ENCODE measurements around the gene IFIT1. TPM values are rescaled to one million over a fixed set of nuclear protein-coding genes. Genes with fewer than 3 reads are reported as not detected.
A peak's percentile ranks its signal among the peaks of the same experiment; 100 is the strongest.

Gene IFIT1
- total and polyA plus RNA-seq, 8 donors = 0.29 to 12.1 (median 4.3) TPM

GRCh38 chr10:89355394-89355931 lies 37.0 kb upstream of the IFIT1 start:
- TF ChIP-seq POLR2AphosphoS5 (IDR thresholded peaks at IDR 0.05) = no peak
- TF ChIP-seq EP300 (IDR thresholded peaks at IDR 0.05) = no peak
- TF ChIP-seq POLR2A (IDR thresholded peaks at IDR 0.05) = no peak
- no peaks in the 10 kb centered on the region for H3K36me3 ChIP-seq
- H3K27ac ChIP-seq = no peak overlapping the region
- WGBS, 5 donors = 89 to 98% (median 95%) methylated on average over 2 of the region's 2 CpGs
- H3K4me1 ChIP-seq = peaks cover 3 to 26% (median 20%) of the 10 kb centered on the region in 4 donors
- peak in 1 of 2 donors; percentile 37 for DNase-seq
- no peaks in the 10 kb centered on the region for H3K27me3 ChIP-seq
- intact Hi-C loops (cut with DNase I; ENCODE audit: low total_unique reads) = no loop called here
- H3K9me3 ChIP-seq = no peaks in the 10 kb centered on the region
- no peak overlapping the region for H3K4me3 ChIP-seq

DNA sequence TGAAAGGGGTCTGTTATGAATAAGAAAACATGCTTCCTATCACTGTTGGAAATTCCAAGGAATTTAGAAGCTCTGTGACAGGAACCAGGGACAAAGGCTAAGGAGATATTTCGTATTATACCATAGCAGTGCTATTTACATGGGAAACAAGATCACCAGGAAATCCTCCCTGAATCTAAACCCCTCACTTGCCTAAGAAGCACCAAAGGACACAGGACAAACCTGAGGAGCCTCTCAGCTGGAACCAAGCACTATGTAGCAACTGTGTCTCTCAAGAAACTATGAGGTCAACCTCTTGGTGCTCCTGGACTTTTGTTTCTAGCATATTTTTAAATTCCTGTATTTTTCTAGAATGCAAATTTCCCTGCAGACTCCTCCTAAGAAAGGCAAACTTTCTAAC lies 35.3 kb upstream of the IFIT1 start:
- Histone ChIP-seq H3K4me3 (no peak overlapping the region), H3K36me3 (no peaks in the 10 kb centered on the region), H3K27me3 (no peaks in the 10 kb centered on the region), H3K4me1 (peaks cover 0 to 10% (median 4%) of the 10 kb centered on the region in 4 donors), H3K9me3 (no peaks in the 10 kb centered on the region), H3K27ac (no peak overlapping the region)
- WGBS, 5 donors = 44 to 78% (median 65%) methylated on average over 1 of the region's 1 CpG
- no peak for TF ChIP-seq POLR2A (IDR thresholded peaks at IDR 0.05)
- no peak for TF ChIP-seq EP300 (IDR thresholded peaks at IDR 0.05)
- TF ChIP-seq CTCF (IDR thresholded peaks at IDR 0.05) = no peak
- TF ChIP-seq POLR2AphosphoS5 (IDR thresholded peaks at IDR 0.05) = no peak
- no peak for DNase-seq
- intact Hi-C loops (cut with DNase I; ENCODE audit: low total_unique reads) = no loop called here

DNA sequence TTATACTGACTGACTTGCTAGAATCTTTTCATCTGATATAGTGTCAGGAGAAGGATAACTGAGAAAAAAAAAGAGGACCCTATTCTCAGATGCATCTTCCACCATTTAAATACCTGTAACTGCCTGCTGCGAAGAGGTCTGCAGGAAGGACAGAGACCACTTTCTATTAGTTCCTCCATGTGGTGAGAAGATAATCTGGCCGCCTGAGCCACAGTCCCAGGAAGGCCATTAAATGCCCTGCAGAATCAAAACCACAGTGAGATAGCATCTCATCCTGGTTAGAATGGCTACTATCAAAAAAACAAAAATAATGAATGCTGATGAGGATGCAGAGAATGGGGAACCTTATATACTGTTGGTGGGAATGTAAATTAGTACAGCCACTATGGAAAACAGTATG lies 34.4 kb upstream of the IFIT1 start:
- DNase-seq = no peak
- Histone ChIP-seq H3K9me3 (no peaks in the 10 kb centered on the region), H3K27ac (no peak overlapping the region), H3K4me1 (peaks cover 0 to under 1% (median 0%) of the 10 kb centered on the region in 4 donors), H3K4me3 (no peak overlapping the region), H3K27me3 (no peaks in the 10 kb centered on the region), H3K36me3 (no peaks in the 10 kb centered on the region)
- WGBS, 5 donors = 70 to 90% (median 82%) methylated on average over 2 of the region's 2 CpGs
- intact Hi-C loops (cut with DNase I; ENCODE audit: low total_unique reads) = no loop called here
- no peak for TF ChIP-seq POLR2AphosphoS5 (IDR thresholded peaks at IDR 0.05)
- no peak for TF ChIP-seq POLR2A (IDR thresholded peaks at IDR 0.05)
- TF ChIP-seq CTCF (IDR thresholded peaks at IDR 0.05) = no peak

DNA sequence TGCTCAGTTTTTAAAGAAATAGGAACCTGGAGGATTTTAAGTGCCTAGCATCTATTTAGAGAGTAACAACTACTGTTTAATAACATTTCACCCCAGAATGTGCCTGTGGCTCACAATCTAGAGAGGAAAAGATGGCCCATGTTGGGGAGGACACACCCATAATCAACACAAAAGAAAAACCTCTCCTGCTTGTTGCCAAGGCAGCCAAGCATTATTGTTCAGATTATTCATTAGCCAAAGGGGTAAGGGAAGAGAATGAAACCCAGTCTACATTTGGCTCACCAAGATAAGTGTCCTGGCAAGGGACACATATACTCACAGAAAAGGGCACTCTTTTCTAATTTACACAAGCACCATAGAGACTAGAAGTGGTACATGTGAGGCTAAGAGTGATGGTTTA lies 32.3 kb upstream of the IFIT1 start:
- H3K4me3 ChIP-seq = no peak overlapping the region
- no peak overlapping the region for H3K27ac ChIP-seq
- no peaks in the 10 kb centered on the region for H3K27me3 ChIP-seq
- peak in 1 of 2 donors; percentile 60 for DNase-seq
- intact Hi-C loops (cut with DNase I; ENCODE audit: low total_unique reads) = no loop called here
- TF ChIP-seq CTCF (IDR thresholded peaks at IDR 0.05) (no peak), EP300 (IDR thresholded peaks at IDR 0.05) (no peak), POLR2AphosphoS5 (IDR thresholded peaks at IDR 0.05) (no peak), POLR2A (IDR thresholded peaks at IDR 0.05) (no peak)
- H3K36me3 ChIP-seq = no peaks in the 10 kb centered on the region
- H3K9me3 ChIP-seq = no peaks in the 10 kb centered on the region
- no peaks in the 10 kb centered on the region for H3K4me1 ChIP-seq

- H3K27me3 ChIP-seq = no peaks in the 10 kb centered on the region
- no peaks in the 10 kb centered on the region for H3K9me3 ChIP-seq
- DNase-seq = no peak
- peaks cover 4 to 8% (median 6%) of the 10 kb centered on the region in 4 donors for H3K4me1 ChIP-seq
- no peak overlapping the region for H3K27ac ChIP-seq
- intact Hi-C loops (cut with DNase I; ENCODE audit: low total_unique reads) = no loop called here
- no peak for TF ChIP-seq POLR2A (IDR thresholded peaks at IDR 0.05)
- no peak for TF ChIP-seq POLR2AphosphoS5 (IDR thresholded peaks at IDR 0.05)
- TF ChIP-seq EP300 (IDR thresholded peaks at IDR 0.05) = no peak
- no peak for TF ChIP-seq CTCF (IDR thresholded peaks at IDR 0.05)
- H3K36me3 ChIP-seq = no peaks in the 10 kb centered on the region
- no peak overlapping the region for H3K4me3 ChIP-seq
Observed at GRCh38 chr10:89362929-89363328, 29.5 kb upstream of the IFIT1 start.

Measured in stomach (tissue), 9 donors.